Fibroblast of skin of abdomen (primary cell): ENCODE measurements around the gene KLK5.
"Not testable (repeated sequence)": the region's sequence is repeated elsewhere in the genome, so short reads cannot be mapped to it uniquely, and the experiment has no call there.

Experiments
- DNase-seq: peaks from one replicate; pipeline ENCODE4 v3.0.0-alpha.2; 2013

The KLK5 gene

GRCh38 chr19:50921426-50922316 lies 31.2 kb downstream of the KLK5 start:
- DNase-seq: peak; percentile 15

GRCh38 chr19:50916069-50916468 lies 36.8 kb downstream of the KLK5 start:
- DNase-seq: no peak

- no peak for DNase-seq
Observed at GRCh38 chr19:50912727-50913716, 39.8 kb downstream of the KLK5 start.

GRCh38 chr19:50912102-50912599 lies 40.7 kb downstream of the KLK5 start:
- DNase-seq: no peak

- DNase-seq: no peak
Observed at GRCh38 chr19:50911206-50912101, 41.4 kb downstream of the KLK5 start, which contains the start of gene KLK4. Gene KLK4 (minus strand): TSS chr19:50911395. CDS start chr19:50910738, 657 bp downstream.

GRCh38 chr19:50910722-50911121 lies 42.1 kb downstream of the KLK5 start:
- DNase-seq: no peak

- DNase-seq: peak; percentile 18
Observed at GRCh38 chr19:50909240-50910070, 43.4 kb downstream of the KLK5 start.

- no peak for DNase-seq
Observed at GRCh38 chr19:50908336-50908735, 44.5 kb downstream of the KLK5 start.

GRCh38 chr19:50906217-50906616 lies 46.6 kb downstream of the KLK5 start:
- DNase-seq: no peak

- DNase-seq: no peak
Observed at GRCh38 chr19:50902640-50903039, 50.2 kb downstream of the KLK5 start.

- DNase-seq: no peak
Observed at GRCh38 chr19:50899569-50899968, 53.3 kb downstream of the KLK5 start.

GRCh38 chr19:50898018-50898417 lies 54.8 kb downstream of the KLK5 start:
- no peak for DNase-seq

GRCh38 chr19:50897612-50898011 lies 55.2 kb downstream of the KLK5 start:
- no peak for DNase-seq

- no peak for DNase-seq
Observed at GRCh38 chr19:50897191-50897607, 55.6 kb downstream of the KLK5 start.

- DNase-seq: peak; percentile 8
Observed at GRCh38 chr19:50896591-50897190, 56.1 kb downstream of the KLK5 start.

GRCh38 chr19:50896089-50896590 lies 56.7 kb downstream of the KLK5 start:
- not testable (repeated sequence) for DNase-seq

- DNase-seq: no peak
Observed at GRCh38 chr19:50894478-50895356, 58.1 kb downstream of the KLK5 start.
